Body of pancreas (tissue), 4 donors: ENCODE results near the gene GTPBP4.

Source experiments
- POLR2A ChIP-seq, 3 donors: fragments of 450-650 bp; IDR thresholded peaks; one replicate each; pipeline ENCODE4 v1.6.1; 2016; ENCODE audit warnings: antibody characterized with exemption in 3 of 3, mild to moderate bottlenecking in 2 of 3
- TF ChIP-seq, protein P1 (sequence below), 7 experiments: fragments of 450-650 bp in 4 of 7; fragments of 200-600 bp in 3 of 7; sonication (generic) in 3 of 7; IDR thresholded peaks; one replicate each; pipeline ENCODE4 v1.5.1; 2016 to 2019; ENCODE audit warnings: antibody characterized with exemption in 7 of 7

DNA sequence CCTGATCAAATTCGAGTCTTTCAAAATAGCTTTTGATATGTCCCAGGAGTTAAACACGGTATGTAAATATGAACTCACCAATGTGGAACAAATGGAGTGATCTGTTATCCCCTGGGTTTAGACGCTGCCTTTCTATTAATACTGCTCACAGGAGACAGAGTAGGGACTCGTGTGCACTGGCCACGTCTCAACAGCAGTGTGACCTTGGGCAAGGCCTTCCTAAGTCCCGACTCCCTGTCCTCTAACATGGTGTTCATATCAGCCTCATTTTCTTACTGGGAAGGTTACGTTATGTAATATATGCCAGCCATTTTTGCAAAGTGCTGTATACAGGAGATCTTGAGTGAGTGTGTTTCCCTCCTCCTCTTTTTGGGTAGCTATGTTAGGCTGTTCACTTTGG is 69.8 kb downstream of the GTPBP4 start:
- TF ChIP-seq, protein P1, sequence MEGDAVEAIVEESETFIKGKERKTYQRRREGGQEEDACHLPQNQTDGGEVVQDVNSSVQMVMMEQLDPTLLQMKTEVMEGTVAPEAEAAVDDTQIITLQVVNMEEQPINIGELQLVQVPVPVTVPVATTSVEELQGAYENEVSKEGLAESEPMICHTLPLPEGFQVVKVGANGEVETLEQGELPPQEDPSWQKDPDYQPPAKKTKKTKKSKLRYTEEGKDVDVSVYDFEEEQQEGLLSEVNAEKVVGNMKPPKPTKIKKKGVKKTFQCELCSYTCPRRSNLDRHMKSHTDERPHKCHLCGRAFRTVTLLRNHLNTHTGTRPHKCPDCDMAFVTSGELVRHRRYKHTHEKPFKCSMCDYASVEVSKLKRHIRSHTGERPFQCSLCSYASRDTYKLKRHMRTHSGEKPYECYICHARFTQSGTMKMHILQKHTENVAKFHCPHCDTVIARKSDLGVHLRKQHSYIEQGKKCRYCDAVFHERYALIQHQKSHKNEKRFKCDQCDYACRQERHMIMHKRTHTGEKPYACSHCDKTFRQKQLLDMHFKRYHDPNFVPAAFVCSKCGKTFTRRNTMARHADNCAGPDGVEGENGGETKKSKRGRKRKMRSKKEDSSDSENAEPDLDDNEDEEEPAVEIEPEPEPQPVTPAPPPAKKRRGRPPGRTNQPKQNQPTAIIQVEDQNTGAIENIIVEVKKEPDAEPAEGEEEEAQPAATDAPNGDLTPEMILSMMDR (IDR thresholded peaks at IDR 0.05) = no peak
- TF ChIP-seq POLR2A (IDR thresholded peaks at IDR 0.05) = no peak
